Measurements from ENCODE around the gene CTSZ.

The CTSZ gene

DNA sequence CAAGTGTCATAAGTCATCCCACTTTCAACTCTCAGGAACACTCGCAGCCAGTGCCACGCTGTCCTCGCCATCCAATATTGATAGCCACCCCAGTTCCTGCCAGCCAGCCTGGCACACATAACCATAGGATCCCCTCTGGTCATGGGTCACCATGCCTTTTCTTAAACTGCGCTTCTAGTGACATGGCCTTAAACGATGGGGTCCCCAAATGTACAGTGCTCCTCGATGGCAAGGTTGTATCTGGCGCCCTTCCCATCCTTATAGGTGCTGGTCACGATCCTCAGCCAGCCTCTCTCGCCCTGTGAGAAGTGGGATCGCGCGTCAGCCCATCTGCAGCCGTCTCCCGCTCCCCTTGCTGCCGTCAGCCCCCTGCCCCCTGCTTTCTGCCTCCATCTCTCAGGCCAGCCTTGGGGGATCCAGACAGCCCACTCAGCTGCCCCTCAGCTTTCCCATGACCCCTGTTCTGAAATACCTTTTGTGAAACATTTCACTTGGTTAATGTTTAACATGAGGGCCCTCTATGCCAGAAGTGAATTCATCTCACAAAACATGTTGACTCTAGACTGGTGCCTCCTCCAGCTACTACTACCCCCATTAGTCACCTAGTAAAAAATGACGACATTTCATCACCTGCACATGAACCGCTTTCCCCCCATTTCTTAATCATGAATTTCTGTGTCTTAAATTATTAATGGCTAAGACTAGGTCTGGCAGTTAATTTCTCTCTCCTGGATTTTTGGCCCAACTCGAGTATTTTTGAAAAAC lies 11.4 kb downstream of the CTSZ start:
- DNase-seq (ENCODE audit: low read depth in 1 of 2, low spot score in 1 of 2) = no peak
- no peak overlapping the region for H3K27ac ChIP-seq (replicated peaks)
- H3K4me3 ChIP-seq (replicated peaks; ENCODE audit: insufficient read depth, low read length) = no peak overlapping the region
- TF ChIP-seq, protein P1, sequence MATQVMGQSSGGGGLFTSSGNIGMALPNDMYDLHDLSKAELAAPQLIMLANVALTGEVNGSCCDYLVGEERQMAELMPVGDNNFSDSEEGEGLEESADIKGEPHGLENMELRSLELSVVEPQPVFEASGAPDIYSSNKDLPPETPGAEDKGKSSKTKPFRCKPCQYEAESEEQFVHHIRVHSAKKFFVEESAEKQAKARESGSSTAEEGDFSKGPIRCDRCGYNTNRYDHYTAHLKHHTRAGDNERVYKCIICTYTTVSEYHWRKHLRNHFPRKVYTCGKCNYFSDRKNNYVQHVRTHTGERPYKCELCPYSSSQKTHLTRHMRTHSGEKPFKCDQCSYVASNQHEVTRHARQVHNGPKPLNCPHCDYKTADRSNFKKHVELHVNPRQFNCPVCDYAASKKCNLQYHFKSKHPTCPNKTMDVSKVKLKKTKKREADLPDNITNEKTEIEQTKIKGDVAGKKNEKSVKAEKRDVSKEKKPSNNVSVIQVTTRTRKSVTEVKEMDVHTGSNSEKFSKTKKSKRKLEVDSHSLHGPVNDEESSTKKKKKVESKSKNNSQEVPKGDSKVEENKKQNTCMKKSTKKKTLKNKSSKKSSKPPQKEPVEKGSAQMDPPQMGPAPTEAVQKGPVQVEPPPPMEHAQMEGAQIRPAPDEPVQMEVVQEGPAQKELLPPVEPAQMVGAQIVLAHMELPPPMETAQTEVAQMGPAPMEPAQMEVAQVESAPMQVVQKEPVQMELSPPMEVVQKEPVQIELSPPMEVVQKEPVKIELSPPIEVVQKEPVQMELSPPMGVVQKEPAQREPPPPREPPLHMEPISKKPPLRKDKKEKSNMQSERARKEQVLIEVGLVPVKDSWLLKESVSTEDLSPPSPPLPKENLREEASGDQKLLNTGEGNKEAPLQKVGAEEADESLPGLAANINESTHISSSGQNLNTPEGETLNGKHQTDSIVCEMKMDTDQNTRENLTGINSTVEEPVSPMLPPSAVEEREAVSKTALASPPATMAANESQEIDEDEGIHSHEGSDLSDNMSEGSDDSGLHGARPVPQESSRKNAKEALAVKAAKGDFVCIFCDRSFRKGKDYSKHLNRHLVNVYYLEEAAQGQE (IDR thresholded peaks at IDR 0.05; ENCODE audit: insufficient replicate concordance, low read depth) = no peak
- TF ChIP-seq POLR2AphosphoS5 (IDR thresholded peaks at IDR 0.05; ENCODE audit: low read depth) (no peak), SPI1 (IDR thresholded peaks at IDR 0.05; ENCODE audit: borderline replicate concordance, low read depth) (no peak), GABPA (IDR thresholded peaks at IDR 0.05; ENCODE audit: low read depth) (no peak)
- TF ChIP-seq, protein P2, sequence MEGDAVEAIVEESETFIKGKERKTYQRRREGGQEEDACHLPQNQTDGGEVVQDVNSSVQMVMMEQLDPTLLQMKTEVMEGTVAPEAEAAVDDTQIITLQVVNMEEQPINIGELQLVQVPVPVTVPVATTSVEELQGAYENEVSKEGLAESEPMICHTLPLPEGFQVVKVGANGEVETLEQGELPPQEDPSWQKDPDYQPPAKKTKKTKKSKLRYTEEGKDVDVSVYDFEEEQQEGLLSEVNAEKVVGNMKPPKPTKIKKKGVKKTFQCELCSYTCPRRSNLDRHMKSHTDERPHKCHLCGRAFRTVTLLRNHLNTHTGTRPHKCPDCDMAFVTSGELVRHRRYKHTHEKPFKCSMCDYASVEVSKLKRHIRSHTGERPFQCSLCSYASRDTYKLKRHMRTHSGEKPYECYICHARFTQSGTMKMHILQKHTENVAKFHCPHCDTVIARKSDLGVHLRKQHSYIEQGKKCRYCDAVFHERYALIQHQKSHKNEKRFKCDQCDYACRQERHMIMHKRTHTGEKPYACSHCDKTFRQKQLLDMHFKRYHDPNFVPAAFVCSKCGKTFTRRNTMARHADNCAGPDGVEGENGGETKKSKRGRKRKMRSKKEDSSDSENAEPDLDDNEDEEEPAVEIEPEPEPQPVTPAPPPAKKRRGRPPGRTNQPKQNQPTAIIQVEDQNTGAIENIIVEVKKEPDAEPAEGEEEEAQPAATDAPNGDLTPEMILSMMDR (IDR thresholded peaks at IDR 0.05; ENCODE audit: insufficient read depth, low read length) = no peak
- H3K27me3 ChIP-seq (ENCODE audit: insufficient read depth, poor library complexity, severe bottlenecking) = no peaks in the 10 kb centered on the region

DNA sequence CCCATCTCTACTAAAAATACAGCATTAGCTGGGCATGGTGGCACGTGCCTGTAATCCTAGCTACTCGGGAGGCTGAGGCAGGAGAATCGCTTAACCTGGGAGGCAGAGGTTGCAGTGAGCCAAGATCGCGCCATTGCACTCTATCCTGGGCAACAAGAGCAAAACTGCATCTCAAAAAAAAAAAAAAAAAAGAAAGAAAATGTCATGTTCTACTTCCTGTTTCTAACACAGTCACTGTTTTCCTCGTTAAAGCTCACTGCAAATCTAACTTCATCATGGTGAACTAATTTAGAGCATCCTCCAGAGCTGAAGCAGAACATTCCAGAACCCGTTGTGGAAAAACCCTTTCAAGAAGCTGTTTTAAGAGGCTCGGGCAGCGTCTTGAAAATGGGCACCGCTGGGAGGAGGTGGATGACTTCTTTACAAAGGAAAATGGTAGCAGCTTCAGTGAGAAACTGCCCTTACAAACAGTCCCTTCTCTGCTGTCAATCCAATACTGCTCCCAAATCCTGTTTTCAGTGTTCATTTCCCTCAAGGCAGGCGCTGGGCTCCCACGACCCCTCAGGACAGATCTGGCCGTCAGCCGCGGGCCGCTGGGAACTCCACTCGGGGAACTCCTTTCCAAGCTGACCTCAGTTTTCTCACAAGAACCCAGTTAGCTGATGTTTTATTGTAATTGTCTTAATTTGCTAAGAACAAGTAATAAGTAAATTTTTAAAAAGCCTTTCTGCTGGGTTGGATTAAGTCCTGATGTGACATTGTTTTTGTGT lies 12.5 kb downstream of the CTSZ start:
- no peak overlapping the region for H3K27ac ChIP-seq (replicated peaks)

More for the DNA sequence above, 12.5 kb downstream of the CTSZ start:
- Histone ChIP-seq H3K27me3 (ENCODE audit: insufficient read depth, poor library complexity, severe bottlenecking) (no peaks in the 10 kb centered on the region), H3K4me3 (replicated peaks; ENCODE audit: insufficient read depth, low read length) (no peak overlapping the region)
- DNase-seq (ENCODE audit: low read depth in 1 of 2, low spot score in 1 of 2) = no peak
- TF ChIP-seq POLR2AphosphoS5 (IDR thresholded peaks at IDR 0.05; ENCODE audit: low read depth) (no peak), SPI1 (IDR thresholded peaks at IDR 0.05; ENCODE audit: borderline replicate concordance, low read depth) (no peak; the same call in 1 of the 2 replicates), GABPA (IDR thresholded peaks at IDR 0.05; ENCODE audit: low read depth) (no peak)
- TF ChIP-seq, protein P1 (IDR thresholded peaks at IDR 0.05; ENCODE audit: insufficient replicate concordance, low read depth) = no peak
- TF ChIP-seq, protein P2 (IDR thresholded peaks at IDR 0.05; ENCODE audit: insufficient read depth, low read length) = no peak
